ENCODE results near the gene STXBP5.

DNA sequence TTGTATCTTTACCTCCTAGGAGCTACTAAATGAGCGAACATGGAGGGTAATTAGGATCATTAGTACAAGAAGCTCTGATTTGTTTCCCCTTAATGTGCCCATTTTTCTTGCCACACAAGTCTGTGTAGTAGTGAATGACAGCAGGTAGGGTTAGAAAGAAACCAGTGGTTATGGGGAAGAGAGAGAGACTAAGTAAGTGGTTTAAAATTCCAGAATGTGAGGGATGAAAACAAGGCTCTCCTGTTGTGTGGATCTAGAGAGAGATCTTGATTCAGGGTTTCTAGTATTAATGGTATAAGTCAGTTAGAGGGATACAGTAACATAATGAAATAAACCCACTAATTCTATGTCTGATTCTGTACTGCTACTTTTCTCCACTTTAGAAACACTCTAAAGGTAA is 22.7 kb downstream of the STXBP5 start:
- TF ChIP-seq, protein P1, sequence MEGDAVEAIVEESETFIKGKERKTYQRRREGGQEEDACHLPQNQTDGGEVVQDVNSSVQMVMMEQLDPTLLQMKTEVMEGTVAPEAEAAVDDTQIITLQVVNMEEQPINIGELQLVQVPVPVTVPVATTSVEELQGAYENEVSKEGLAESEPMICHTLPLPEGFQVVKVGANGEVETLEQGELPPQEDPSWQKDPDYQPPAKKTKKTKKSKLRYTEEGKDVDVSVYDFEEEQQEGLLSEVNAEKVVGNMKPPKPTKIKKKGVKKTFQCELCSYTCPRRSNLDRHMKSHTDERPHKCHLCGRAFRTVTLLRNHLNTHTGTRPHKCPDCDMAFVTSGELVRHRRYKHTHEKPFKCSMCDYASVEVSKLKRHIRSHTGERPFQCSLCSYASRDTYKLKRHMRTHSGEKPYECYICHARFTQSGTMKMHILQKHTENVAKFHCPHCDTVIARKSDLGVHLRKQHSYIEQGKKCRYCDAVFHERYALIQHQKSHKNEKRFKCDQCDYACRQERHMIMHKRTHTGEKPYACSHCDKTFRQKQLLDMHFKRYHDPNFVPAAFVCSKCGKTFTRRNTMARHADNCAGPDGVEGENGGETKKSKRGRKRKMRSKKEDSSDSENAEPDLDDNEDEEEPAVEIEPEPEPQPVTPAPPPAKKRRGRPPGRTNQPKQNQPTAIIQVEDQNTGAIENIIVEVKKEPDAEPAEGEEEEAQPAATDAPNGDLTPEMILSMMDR (IDR thresholded peaks at IDR 0.05), result no peak
- no peak for TF ChIP-seq POLR2A (IDR thresholded peaks at IDR 0.05)

Measured in lower leg skin (tissue), 3 donors.